Pancreas (tissue), 10 donors: Measurements from ENCODE around the gene SELL. TPM values are rescaled to one million over a fixed set of nuclear protein-coding genes. Genes with fewer than 3 reads are reported as not detected.

Experiments used
- ATAC-seq, 4 donors: fragments of 200-7000 bp; cut with Tn5 transposase; one replicate each; pipeline versions ENCODE4 v1.8.0 to v1.9.1; 2020; ENCODE audit warnings: mild to moderate bottlenecking in 4 of 4, moderate library complexity in 4 of 4
- DNase-seq, 6 donors: peaks; one replicate each; pipeline ENCODE4 v3.0.0-alpha.2; 2020
- FAIRE-seq: peaks from 2 replicates; lab custom pipeline; 2012; peaks lifted over from hg19 to GRCh38; lab: Jason Lieb, UNC
- H3K27ac ChIP-seq, 4 donors: fragments of 200-600 bp; sonication (generic); 1 replicate in 3 of 4; 2 replicates in 1 of 4; pipeline versions ENCODE4 v1.5.0 to v1.8.0; 2020
- H3K27me3 ChIP-seq, 4 donors: fragments of 200-600 bp; one replicate each; pipeline ENCODE4 v1.8.0; 2021
- H3K36me3 ChIP-seq, 3 donors: fragments of 200-600 bp; sonication (generic) in 1 of 3; one replicate each; pipeline versions ENCODE4 v1.5.0 to v1.8.0; 2020 to 2021
- H3K4me1 ChIP-seq, 3 donors: fragments of 200-600 bp; one replicate each; pipeline ENCODE4 v1.8.0; 2021
- H3K4me3 ChIP-seq, 4 donors: fragments of 200-600 bp; sonication (generic) in 2 of 4; one replicate each; pipeline versions ENCODE4 v1.5.0 to v1.8.0; 2020 to 2021
- H3K9me3 ChIP-seq, 4 donors: fragments of 200-600 bp; one replicate each; pipeline ENCODE4 v1.8.0; 2021
- WGBS, 2 donors: extraction: QIAGEN DNeasy Blood & Tissue Kit; methylation state at CpG; one replicate each; pipeline ENCODE4 v1.1.7; 2013; 5-methylcytosine and 5-hydroxymethylcytosine counted together
- intact Hi-C, 3 donors: fragments of 100-400 bp; cut with DNase I; formaldehyde crosslinking; loops; one replicate each; pipeline versions ENCODE4 v1.11.1 to v1.14.2; 2022
- polyA plus RNA-seq, 2 donors: library from polyadenylated mRNA; stranded (reverse); fragments of 200-250 nt; gene quantifications; one replicate each; pipeline ENCODE4 v1.2.3, GENCODE V29; 2013
- total RNA-seq, 6 donors: library from RNA; stranded (reverse); fragmentation: NEBNext Ultra II Directional in 4 of 6; extraction: Animal tissue kit (Norgen Biotek cat#: 25700) in 4 of 6; gene quantifications; one replicate each; pipeline versions ENCODE4 v1.2.1 to v1.2.4, GENCODE V29; 2021 to 2023
- TF ChIP-seq, protein P1 (sequence below), 4 donors: fragments of 200-600 bp; sonication (generic) in 3 of 4; IDR thresholded peaks; one replicate each; pipeline versions ENCODE4 v1.5.0 to v1.8.0; 2021; ENCODE audit warnings: antibody characterized with exemption in 4 of 4
- donor health status: healthy with polysubstance abuse.
- donor health status: DM: no; HTN: no; CAD: no; lungs with moderate emphysema.
- donor health status: DM: no; HTN: no; CAD: no.
- donor health status: control.
- donor health status: control.
- donor health status: Bipolar disorder and iron deficiency.
- donor health status: DM: yes; HTN: yes; CAD: no.
- donor health status: DM: no; HTN: no; CAD: no.
- donor health status: DM: no; HTN: no; CAD: no.
- donor health status: DM: yes; HTN: yes; CAD: no.

The SELL gene
- total and polyA plus RNA-seq, 8 donors: 0.23 to 2.9 (median 0.87) TPM

DNA sequence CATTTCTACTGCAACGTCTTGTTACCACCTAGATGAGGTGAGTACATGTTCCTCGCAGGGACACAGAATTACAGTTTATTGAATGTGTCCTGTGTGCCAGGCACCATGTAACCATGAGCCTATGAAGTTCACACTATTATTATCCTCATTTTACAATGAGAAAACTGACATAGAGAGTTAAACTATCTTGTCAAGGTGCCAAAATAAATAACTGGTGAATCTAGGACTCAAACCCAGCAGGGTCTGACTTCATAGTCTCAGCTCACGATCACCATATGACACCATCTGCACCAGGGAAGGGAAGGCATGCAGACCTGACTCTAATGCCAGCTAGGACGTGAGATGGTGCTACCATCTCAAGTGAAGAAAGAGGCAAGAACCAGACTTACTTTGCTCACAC, 20.0 kb upstream of the SELL start:
- Histone ChIP-seq H3K4me1 (no peaks in the 10 kb centered on the region), H3K9me3 (no peaks in the 10 kb centered on the region), H3K27ac (no peak overlapping the region), H3K36me3 (no peaks in the 10 kb centered on the region), H3K27me3 (no peaks in the 10 kb centered on the region), H3K4me3 (no peak overlapping the region)
- intact Hi-C loops: no loop called here
- DNase-seq (no peak), FAIRE-seq (no peak), ATAC-seq (no peak)
- TF ChIP-seq, protein P1, sequence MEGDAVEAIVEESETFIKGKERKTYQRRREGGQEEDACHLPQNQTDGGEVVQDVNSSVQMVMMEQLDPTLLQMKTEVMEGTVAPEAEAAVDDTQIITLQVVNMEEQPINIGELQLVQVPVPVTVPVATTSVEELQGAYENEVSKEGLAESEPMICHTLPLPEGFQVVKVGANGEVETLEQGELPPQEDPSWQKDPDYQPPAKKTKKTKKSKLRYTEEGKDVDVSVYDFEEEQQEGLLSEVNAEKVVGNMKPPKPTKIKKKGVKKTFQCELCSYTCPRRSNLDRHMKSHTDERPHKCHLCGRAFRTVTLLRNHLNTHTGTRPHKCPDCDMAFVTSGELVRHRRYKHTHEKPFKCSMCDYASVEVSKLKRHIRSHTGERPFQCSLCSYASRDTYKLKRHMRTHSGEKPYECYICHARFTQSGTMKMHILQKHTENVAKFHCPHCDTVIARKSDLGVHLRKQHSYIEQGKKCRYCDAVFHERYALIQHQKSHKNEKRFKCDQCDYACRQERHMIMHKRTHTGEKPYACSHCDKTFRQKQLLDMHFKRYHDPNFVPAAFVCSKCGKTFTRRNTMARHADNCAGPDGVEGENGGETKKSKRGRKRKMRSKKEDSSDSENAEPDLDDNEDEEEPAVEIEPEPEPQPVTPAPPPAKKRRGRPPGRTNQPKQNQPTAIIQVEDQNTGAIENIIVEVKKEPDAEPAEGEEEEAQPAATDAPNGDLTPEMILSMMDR (IDR thresholded peaks at IDR 0.05): no peak
- WGBS, 2 donors: 48 to 55% methylated on average over 4 of the region's 4 CpGs

DNA sequence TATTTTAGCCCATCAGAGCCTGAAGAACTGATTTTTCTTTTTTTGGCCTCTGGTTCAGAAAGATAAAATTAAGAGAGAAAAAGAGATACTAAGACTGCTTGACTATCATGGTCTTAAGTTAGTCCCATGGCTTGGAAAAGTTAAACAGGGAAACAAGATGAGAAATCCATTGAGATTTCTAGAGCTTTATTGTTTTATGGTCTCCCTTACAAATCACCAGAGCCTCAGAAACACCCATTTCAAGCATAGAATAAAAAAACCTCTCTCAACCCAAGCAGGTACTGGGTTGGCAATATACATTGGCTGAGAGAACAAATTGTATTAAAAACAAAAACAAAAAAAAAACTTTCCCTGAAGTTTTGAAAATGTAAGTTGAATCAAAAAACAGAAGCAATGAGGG, 18.6 kb upstream of the SELL start:
- no peaks in the 10 kb centered on the region for H3K27me3 ChIP-seq
- DNase-seq: no peak
- FAIRE-seq: no peak
- intact Hi-C loops: no loop called here
- H3K4me3 ChIP-seq: no peak overlapping the region
- H3K9me3 ChIP-seq: no peaks in the 10 kb centered on the region
- TF ChIP-seq, protein P1 (IDR thresholded peaks at IDR 0.05): no peak
- H3K27ac ChIP-seq: no peak overlapping the region
- no peaks in the 10 kb centered on the region for H3K36me3 ChIP-seq
- ATAC-seq: no peak
- no peaks in the 10 kb centered on the region for H3K4me1 ChIP-seq

DNA sequence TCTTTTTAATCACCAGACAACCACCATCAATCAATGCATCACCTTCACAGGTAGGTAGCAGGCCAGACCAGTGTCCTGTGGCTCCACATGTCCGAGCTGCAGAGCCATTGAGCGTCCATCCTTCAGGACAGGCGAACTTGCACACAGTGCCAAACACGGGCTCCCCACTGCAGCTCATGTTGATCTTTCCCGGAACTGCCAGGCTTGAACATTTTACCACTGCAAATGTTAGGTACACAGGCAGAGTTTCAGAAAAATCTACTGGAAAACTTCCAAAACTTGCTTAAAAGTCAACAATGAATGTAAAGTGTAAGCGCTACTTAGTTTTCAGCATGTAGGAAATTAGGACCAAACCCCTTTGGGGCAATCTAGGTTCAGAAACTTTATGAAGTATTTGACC, 15.9 kb upstream of the SELL start:
- H3K4me3 ChIP-seq: no peak overlapping the region
- no peak overlapping the region for H3K27ac ChIP-seq
- no peaks in the 10 kb centered on the region for H3K36me3 ChIP-seq
- H3K27me3 ChIP-seq: no peaks in the 10 kb centered on the region
- intact Hi-C loops: no loop called here
- DNase-seq (no peak), ATAC-seq (peak in 2 of 4 donors; percentile 44 to 59), FAIRE-seq (no peak)
- TF ChIP-seq, protein P1 (IDR thresholded peaks at IDR 0.05): no peak
- 34 to 40% methylated on average over 6 of the region's 6 CpGs for WGBS, 2 donors
- no peaks in the 10 kb centered on the region for H3K4me1 ChIP-seq
- H3K9me3 ChIP-seq: no peaks in the 10 kb centered on the region

DNA sequence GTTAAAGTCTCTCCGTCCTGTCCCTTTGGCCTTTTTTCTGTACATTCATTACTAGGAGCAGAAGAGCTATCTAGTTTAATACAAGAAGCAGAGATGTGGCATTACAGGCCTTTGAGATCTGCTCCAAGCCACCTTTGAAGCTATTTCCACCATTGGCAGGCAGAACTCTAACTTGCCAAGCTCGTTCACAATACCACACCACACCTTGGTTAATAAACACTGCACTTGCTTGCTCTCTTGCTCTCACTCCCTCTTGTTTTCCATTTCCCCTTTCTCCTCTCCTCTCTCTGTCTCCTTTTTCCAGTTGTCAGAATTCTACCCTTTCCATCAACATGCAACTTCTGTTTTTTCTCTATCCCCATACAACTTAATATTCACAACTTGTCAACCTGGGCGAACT, 15.4 kb upstream of the SELL start:
- TF ChIP-seq, protein P1 (IDR thresholded peaks at IDR 0.05): no peak
- Histone ChIP-seq H3K36me3 (no peaks in the 10 kb centered on the region), H3K27ac (no peak overlapping the region), H3K4me3 (no peak overlapping the region), H3K27me3 (no peaks in the 10 kb centered on the region), H3K9me3 (no peaks in the 10 kb centered on the region), H3K4me1 (no peaks in the 10 kb centered on the region)
- DNase-seq (no peak), ATAC-seq (no peak), FAIRE-seq (no peak)
- intact Hi-C loops: no loop called here
- WGBS, 2 donors: 59 to 65% methylated on average over 3 of the region's 3 CpGs

DNA sequence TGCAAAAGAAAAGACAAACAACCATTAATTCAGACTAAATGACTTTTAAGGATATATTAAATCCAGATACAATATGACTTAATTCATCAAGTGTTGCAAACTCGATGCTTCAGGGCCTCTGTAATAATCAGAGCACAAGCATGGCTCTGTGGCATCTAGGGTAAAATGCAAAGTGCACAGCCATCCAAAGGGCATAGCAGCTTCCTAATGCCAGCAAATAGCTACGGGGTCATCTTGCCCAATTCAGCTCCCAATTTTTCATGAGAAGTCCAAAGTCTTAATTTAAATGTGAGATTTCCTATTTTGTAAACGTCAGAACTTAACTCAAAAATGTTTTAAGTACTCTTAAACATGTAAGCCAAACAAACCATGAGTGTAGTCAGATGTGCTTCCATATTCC, 14.5 kb upstream of the SELL start:
- no peak for DNase-seq
- TF ChIP-seq, protein P1 (IDR thresholded peaks at IDR 0.05): no peak
- Histone ChIP-seq H3K4me3 (no peak overlapping the region), H3K4me1 (no peaks in the 10 kb centered on the region), H3K27me3 (no peaks in the 10 kb centered on the region), H3K9me3 (no peaks in the 10 kb centered on the region), H3K27ac (no peak overlapping the region), H3K36me3 (no peaks in the 10 kb centered on the region)
- intact Hi-C loops: no loop called here
- WGBS, 2 donors: 38 to 47% methylated on average over 3 of the region's 3 CpGs
- ATAC-seq: no peak
- FAIRE-seq: no peak
